Measurements from ENCODE around the gene CRAMP1.

- TF ChIP-seq POLR2A (IDR thresholded peaks at IDR 0.05) = no peak
- no peak for TF ChIP-seq CTCF (IDR thresholded peaks at IDR 0.05)
- TF ChIP-seq EP300 (IDR thresholded peaks at IDR 0.05) = no peak
- no peak for TF ChIP-seq POLR2AphosphoS5 (IDR thresholded peaks at IDR 0.05)
These were observed 57.5 kb downstream of the CRAMP1 start for GRCh38 chr16:1669698-1670097.
